Neural cell (in vitro differentiated cells): ENCODE data around the gene TNFRSF17. TPM values are rescaled to one million over a fixed set of nuclear protein-coding genes. Genes with fewer than 3 reads are reported as not detected.

Experiments used
- H2AFZ ChIP-seq: fragments of 200-600, 300-800 bp; sonication (generic), shearing (Covaris generic); 2 replicates; pipeline ENCODE4 v1.6.0; 2014; ENCODE audit warnings: low read depth, mild to moderate bottlenecking, antibody characterized with exemption, low read length, moderate library complexity
- H3F3A ChIP-seq: fragments of 200-600 bp; shearing (Covaris generic); 2 replicates; pipeline ENCODE4 v1.6.1; 2016; ENCODE audit warnings: mild to moderate bottlenecking, moderate library complexity, mixed read lengths, antibody characterized with exemption, low read length; ENCODE audit not compliant: insufficient read depth, poor library complexity, severe bottlenecking
- H3K27ac ChIP-seq: fragments of 200-600, 300-800 bp; sonication (generic), shearing (Covaris generic); 2 replicates; pipeline ENCODE4 v1.5.1; 2014; ENCODE audit warnings: mild to moderate bottlenecking, low read length, moderate library complexity
- H3K27me3 ChIP-seq: fragments of 300-800, 200-600 bp; sonication (generic), shearing (Covaris generic); 2 replicates; pipeline ENCODE4 v1.6.0; 2014; ENCODE audit warnings: mild to moderate bottlenecking, low read depth, low read length, moderate library complexity; ENCODE audit not compliant: insufficient read depth
- H3K36me3 ChIP-seq: fragments of 300-800, 200-600 bp; sonication (generic), shearing (Covaris generic); 2 replicates; pipeline ENCODE4 v1.5.1; 2014; ENCODE audit warnings: mild to moderate bottlenecking, antibody characterized with exemption, low read length, moderate library complexity; ENCODE audit not compliant: insufficient read depth
- H3K4me2 ChIP-seq: fragments of 300-800, 200-600 bp; sonication (generic), shearing (Covaris generic); 2 replicates; pipeline ENCODE4 v1.6.0; 2014; ENCODE audit warnings: mild to moderate bottlenecking, low read length
- H3K4me3 ChIP-seq: fragments of 300-800, 200-600 bp; sonication (generic), shearing (Covaris generic); 2 replicates; pipeline ENCODE4 v1.5.1; 2014; ENCODE audit warnings: mild to moderate bottlenecking, low read length, moderate library complexity
- H3K79me2 ChIP-seq: fragments of 200-600 bp; shearing (Covaris generic); replicated peaks from 2 replicates; pipeline ENCODE4 v1.6.0; 2014; ENCODE audit warnings: mild to moderate bottlenecking, low read length, moderate library complexity; ENCODE audit not compliant: insufficient read depth
- H3K9ac ChIP-seq: fragments of 300-800, 200-600 bp; sonication (generic), shearing (Covaris generic); 2 replicates; pipeline ENCODE4 v1.6.1; 2016; ENCODE audit warnings: mild to moderate bottlenecking, low read length, mixed read lengths
- H3K9me2 ChIP-seq: fragments of 200-600 bp; shearing (Covaris generic); 2 replicates; pipeline ENCODE4 v1.6.1; 2016; ENCODE audit warnings: mild to moderate bottlenecking, low read length, mixed read lengths; ENCODE audit not compliant: insufficient read depth
- H3K9me3 ChIP-seq: fragments of 200-600, 300-800 bp; sonication (generic), shearing (Covaris generic); 2 replicates; pipeline ENCODE4 v1.6.1; 2016; ENCODE audit warnings: mild to moderate bottlenecking, mixed run types, low read length, moderate library complexity, mixed read lengths
- H4K20me1 ChIP-seq: fragments of 200-600 bp; shearing (Covaris generic); 2 replicates; pipeline ENCODE4 v1.6.1; 2016; ENCODE audit warnings: mild to moderate bottlenecking, mixed run types; ENCODE audit not compliant: insufficient read depth
- CTCF ChIP-seq: fragments of 450-650 bp; IDR thresholded peaks from 2 replicates; pipeline ENCODE4 v1.5.1; 2014; ENCODE audit warnings: antibody characterized with exemption, mild to moderate bottlenecking, moderate library complexity; ENCODE audit not compliant: poor library complexity, severe bottlenecking
- EP300 ChIP-seq: fragments of 450-650 bp; conservative IDR thresholded peaks from 2 replicates; pipeline ENCODE4 v1.6.1; 2014; ENCODE audit warnings: antibody characterized with exemption, mild to moderate bottlenecking, moderate library complexity; ENCODE audit not compliant: poor library complexity, severe bottlenecking
- EZH2 ChIP-seq: fragments of 200-600, 300-800 bp; shearing (Covaris generic), sonication (generic); IDR thresholded peaks from 2 replicates; pipeline ENCODE4 v1.6.1; 2014; ENCODE audit warnings: antibody characterized with exemption, low read length, borderline replicate concordance, mild to moderate bottlenecking; ENCODE audit not compliant: insufficient read depth, poor library complexity, severe bottlenecking
- MXI1 ChIP-seq: fragments of 450-650 bp; conservative IDR thresholded peaks from 2 replicates; pipeline ENCODE4 v1.6.1; 2014; ENCODE audit warnings: antibody characterized with exemption, mild to moderate bottlenecking; ENCODE audit not compliant: poor library complexity, severe bottlenecking
- POLR2AphosphoS5 ChIP-seq: IDR thresholded peaks from 2 replicates; pipeline ENCODE4 v1.6.1; 2012
- RAD21 ChIP-seq: fragments of 450-650 bp; conservative IDR thresholded peaks from 2 replicates; pipeline ENCODE4 v1.6.1; 2014; ENCODE audit warnings: antibody characterized with exemption, mild to moderate bottlenecking, moderate library complexity
- SMC3 ChIP-seq: fragments of 450-650 bp; conservative IDR thresholded peaks from 2 replicates; pipeline ENCODE4 v1.6.1; 2014; ENCODE audit warnings: antibody characterized with exemption, mild to moderate bottlenecking, moderate library complexity; ENCODE audit not compliant: poor library complexity
- TAF1 ChIP-seq: IDR thresholded peaks from 2 replicates; pipeline ENCODE4 v1.6.1; 2012; ENCODE audit warnings: low read depth
- polyA plus RNA-seq: library from polyadenylated mRNA; depleted of rRNA; stranded (reverse); fragments of >200 nt; gene quantifications from 2 replicates; pipeline ENCODE4 v1.2.3, GENCODE V29; 2014
- TF ChIP-seq, protein P1 (sequence below): IDR thresholded peaks from 2 replicates; pipeline ENCODE4 v1.6.1; 2012; ENCODE audit warnings: borderline replicate concordance

TNFRSF17 gene
- polyA plus RNA-seq, 1 donor from 2014 or later = not detected

- H3F3A ChIP-seq = no peaks in the 10 kb centered on the region
- no peak overlapping the region for H3K4me3 ChIP-seq
- no peaks in the 10 kb centered on the region for H3K9me3 ChIP-seq
- H3K9me2 ChIP-seq = no peaks in the 10 kb centered on the region
- no peaks in the 10 kb centered on the region for H3K36me3 ChIP-seq
- no peak overlapping the region for H3K9ac ChIP-seq
- H3K4me2 ChIP-seq = no peak overlapping the region
- H4K20me1 ChIP-seq = no peaks in the 10 kb centered on the region
- TF ChIP-seq POLR2AphosphoS5 (no peak), CTCF (no peak), TAF1 (no peak), MXI1 (no peak), EZH2 (no peak), SMC3 (no peak)
- H3K27me3 ChIP-seq = no peaks in the 10 kb centered on the region
- no peaks in the 10 kb centered on the region for H3K79me2 ChIP-seq
- no peak overlapping the region for H3K27ac ChIP-seq
- H2AFZ ChIP-seq = no peak overlapping the region
These were observed 9.3 kb upstream of the TNFRSF17 start for GRCh38 chr16:11955713-11956123.

- H3K36me3 ChIP-seq = no peaks in the 10 kb centered on the region
- H3F3A ChIP-seq = no peaks in the 10 kb centered on the region
- no peaks in the 10 kb centered on the region for H3K79me2 ChIP-seq
- no peaks in the 10 kb centered on the region for H3K27me3 ChIP-seq
- no peak overlapping the region for H3K4me3 ChIP-seq
- no peak overlapping the region for H3K9ac ChIP-seq
- no peak overlapping the region for H3K27ac ChIP-seq
- H3K9me3 ChIP-seq = no peaks in the 10 kb centered on the region
- no peak overlapping the region for H2AFZ ChIP-seq
- no peaks in the 10 kb centered on the region for H4K20me1 ChIP-seq
- H3K9me2 ChIP-seq = no peaks in the 10 kb centered on the region
- TF ChIP-seq POLR2AphosphoS5 (no peak), EP300 (no peak), CTCF (no peak), EZH2 (no peak), RAD21 (no peak), SMC3 (no peak), TAF1 (no peak), MXI1 (no peak)
- TF ChIP-seq, protein P1, sequence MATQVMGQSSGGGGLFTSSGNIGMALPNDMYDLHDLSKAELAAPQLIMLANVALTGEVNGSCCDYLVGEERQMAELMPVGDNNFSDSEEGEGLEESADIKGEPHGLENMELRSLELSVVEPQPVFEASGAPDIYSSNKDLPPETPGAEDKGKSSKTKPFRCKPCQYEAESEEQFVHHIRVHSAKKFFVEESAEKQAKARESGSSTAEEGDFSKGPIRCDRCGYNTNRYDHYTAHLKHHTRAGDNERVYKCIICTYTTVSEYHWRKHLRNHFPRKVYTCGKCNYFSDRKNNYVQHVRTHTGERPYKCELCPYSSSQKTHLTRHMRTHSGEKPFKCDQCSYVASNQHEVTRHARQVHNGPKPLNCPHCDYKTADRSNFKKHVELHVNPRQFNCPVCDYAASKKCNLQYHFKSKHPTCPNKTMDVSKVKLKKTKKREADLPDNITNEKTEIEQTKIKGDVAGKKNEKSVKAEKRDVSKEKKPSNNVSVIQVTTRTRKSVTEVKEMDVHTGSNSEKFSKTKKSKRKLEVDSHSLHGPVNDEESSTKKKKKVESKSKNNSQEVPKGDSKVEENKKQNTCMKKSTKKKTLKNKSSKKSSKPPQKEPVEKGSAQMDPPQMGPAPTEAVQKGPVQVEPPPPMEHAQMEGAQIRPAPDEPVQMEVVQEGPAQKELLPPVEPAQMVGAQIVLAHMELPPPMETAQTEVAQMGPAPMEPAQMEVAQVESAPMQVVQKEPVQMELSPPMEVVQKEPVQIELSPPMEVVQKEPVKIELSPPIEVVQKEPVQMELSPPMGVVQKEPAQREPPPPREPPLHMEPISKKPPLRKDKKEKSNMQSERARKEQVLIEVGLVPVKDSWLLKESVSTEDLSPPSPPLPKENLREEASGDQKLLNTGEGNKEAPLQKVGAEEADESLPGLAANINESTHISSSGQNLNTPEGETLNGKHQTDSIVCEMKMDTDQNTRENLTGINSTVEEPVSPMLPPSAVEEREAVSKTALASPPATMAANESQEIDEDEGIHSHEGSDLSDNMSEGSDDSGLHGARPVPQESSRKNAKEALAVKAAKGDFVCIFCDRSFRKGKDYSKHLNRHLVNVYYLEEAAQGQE = no peak
- H3K4me2 ChIP-seq = no peak overlapping the region
These were observed 8.5 kb upstream of the TNFRSF17 start for GRCh38 chr16:11956558-11956957.
